Liver (tissue), 9 donors: Measurements from ENCODE around the gene CHRM3. TPM values are rescaled to one million over a fixed set of nuclear protein-coding genes. Genes with fewer than 3 reads are reported as not detected.

ENCODE experiments used
- DNase-seq: peaks from one replicate; pipeline ENCODE4 v3.0.0-alpha.2; 2017; ENCODE audit warnings: low spot score
- H3K27ac ChIP-seq, 2 donors: one replicate each; pipeline ENCODE4 v1.7.0; 2013; ENCODE audit warnings: inconsistent platforms in 2 of 2, low read length in 2 of 2, control low read depth in 1 of 2, low read depth in 1 of 2, mild to moderate bottlenecking in 1 of 2
- H3K27me3 ChIP-seq, 4 donors: one replicate each; pipeline versions ENCODE4 v1.6.1 to v1.7.0; 2013; ENCODE audit warnings: low read length in 3 of 4, inconsistent platforms in 1 of 4, mild to moderate bottlenecking in 1 of 4, moderate library complexity in 1 of 4; ENCODE audit not compliant: control insufficient read depth in 4 of 4, insufficient read depth in 4 of 4
- H3K36me3 ChIP-seq, 4 donors: one replicate each; pipeline versions ENCODE4 v1.6.1 to v1.7.0; 2013; ENCODE audit warnings: low read length in 3 of 4, mild to moderate bottlenecking in 3 of 4, low read depth in 1 of 4, moderate library complexity in 1 of 4; ENCODE audit not compliant: control insufficient read depth in 4 of 4, insufficient read depth in 3 of 4
- H3K4me1 ChIP-seq, 4 donors: one replicate each; pipeline versions ENCODE4 v1.6.1 to v1.7.0; 2013; ENCODE audit warnings: low read length in 3 of 4, mild to moderate bottlenecking in 3 of 4, moderate library complexity in 1 of 4; ENCODE audit not compliant: control insufficient read depth in 4 of 4, insufficient read depth in 4 of 4
- H3K4me3 ChIP-seq, 3 donors: one replicate each; pipeline versions ENCODE4 v1.6.1 to v1.7.0; 2013; ENCODE audit warnings: low read length in 3 of 3, control low read depth in 1 of 3, low read depth in 1 of 3, mild to moderate bottlenecking in 1 of 3
- H3K9ac ChIP-seq, 2 donors: one replicate each; pipeline ENCODE4 v1.7.0; 2013; ENCODE audit warnings: low read length in 2 of 2, mild to moderate bottlenecking in 2 of 2, moderate library complexity in 2 of 2, control low read depth in 1 of 2, low read depth in 1 of 2
- H3K9me3 ChIP-seq, 4 donors: one replicate each; pipeline versions ENCODE4 v1.6.1 to v1.7.0; 2013; ENCODE audit warnings: low read length in 3 of 4; ENCODE audit not compliant: control insufficient read depth in 4 of 4
- ATF3 ChIP-seq: IDR thresholded peaks from 2 replicates; pipeline ENCODE4 v1.6.1; 2016; ENCODE audit warnings: antibody characterized with exemption
- CTCF ChIP-seq: fragments of 150-350 bp; IDR thresholded peaks from 2 replicates; pipeline ENCODE4 v1.5.1; 2017; ENCODE audit warnings: improper control_type of control experiment, low read depth, low read length; ENCODE audit not compliant: missing input control
- EGR1 ChIP-seq, 2 donors: IDR thresholded peaks; 2 replicates each; pipeline ENCODE4 v1.6.1; 2016 to 2018; ENCODE audit warnings: antibody characterized with exemption in 2 of 2, low read depth in 2 of 2
- FOXA2 ChIP-seq: IDR thresholded peaks from 2 replicates; pipeline ENCODE4 v1.6.1; 2016; ENCODE audit warnings: antibody characterized with exemption
- GABPA ChIP-seq, 2 donors: IDR thresholded peaks in 1 of 2; conservative IDR thresholded peaks in 1 of 2; 2 replicates each; pipeline ENCODE4 v1.6.1; 2016; ENCODE audit warnings: antibody characterized with exemption in 2 of 2, mild to moderate bottlenecking in 1 of 2, moderate library complexity in 1 of 2
- HNF4A ChIP-seq, 2 donors: conservative IDR thresholded peaks; 2 replicates each; pipeline ENCODE4 v1.6.1; 2016; ENCODE audit warnings: antibody characterized with exemption in 2 of 2, mild to moderate bottlenecking in 2 of 2
- HNF4G ChIP-seq: IDR thresholded peaks from 2 replicates; pipeline ENCODE4 v1.6.1; 2016; ENCODE audit warnings: antibody characterized with exemption
- JUND ChIP-seq, 2 donors: IDR thresholded peaks; 2 replicates each; pipeline ENCODE4 v1.6.1; 2016; ENCODE audit warnings: antibody characterized with exemption in 2 of 2
- MAX ChIP-seq: IDR thresholded peaks from 2 replicates; pipeline ENCODE4 v1.6.1; 2016; ENCODE audit warnings: antibody characterized with exemption
- NR2F2 ChIP-seq: IDR thresholded peaks from 2 replicates; pipeline ENCODE4 v1.6.1; 2016; ENCODE audit warnings: antibody characterized with exemption
- RAD21 ChIP-seq, 2 donors: IDR thresholded peaks; 2 replicates each; pipeline ENCODE4 v1.6.1; 2016; ENCODE audit warnings: antibody characterized with exemption in 2 of 2, mild to moderate bottlenecking in 2 of 2
- REST ChIP-seq: IDR thresholded peaks from 2 replicates; pipeline ENCODE4 v1.6.1; 2016; ENCODE audit warnings: antibody characterized with exemption, mild to moderate bottlenecking
- RXRA ChIP-seq, 2 donors: IDR thresholded peaks; 2 replicates each; pipeline ENCODE4 v1.6.1; 2017 to 2018; ENCODE audit warnings: antibody characterized with exemption in 2 of 2, mild to moderate bottlenecking in 1 of 2
- SP1 ChIP-seq: IDR thresholded peaks from 2 replicates; pipeline ENCODE4 v1.6.1; 2018; ENCODE audit warnings: antibody characterized with exemption, mild to moderate bottlenecking
- TAF1 ChIP-seq: conservative IDR thresholded peaks from 2 replicates; pipeline ENCODE4 v1.6.1; 2016; ENCODE audit warnings: antibody characterized with exemption, mild to moderate bottlenecking
- YY1 ChIP-seq: IDR thresholded peaks from 2 replicates; pipeline ENCODE4 v1.6.1; 2016; ENCODE audit warnings: antibody characterized with exemption, mild to moderate bottlenecking
- ZBTB33 ChIP-seq: IDR thresholded peaks from 2 replicates; pipeline ENCODE4 v1.6.1; 2016; ENCODE audit warnings: antibody characterized with exemption
- WGBS: extraction: QIAGEN DNeasy Blood & Tissue Kit; methylation state at CpG from one replicate; pipeline ENCODE4 v1.1.7; 2013; 5-methylcytosine and 5-hydroxymethylcytosine counted together
- polyA plus RNA-seq, 2 donors: library from polyadenylated mRNA; stranded (reverse) in 1 of 2; unstranded in 1 of 2; fragments of 200-250 nt in 1 of 2; fragments of >200 nt in 1 of 2; fragmentation: Nextera tagmentation in 1 of 2; extraction: Ambion mirVana in 1 of 2; gene quantifications; one replicate each; pipeline versions ENCODE4 v1.2.1 to v1.2.3, GENCODE V29; 2013 to 2015
- total RNA-seq, 2 donors: library from RNA; depleted of rRNA; stranded (reverse); fragments of >200 nt; gene quantifications; one replicate each; pipeline ENCODE4 v1.2.3, GENCODE V29; 2014
- donor health status: healthy.
- donor health status: healthy.
- donor health status: healthy.
- donor health status: healthy.
- donor health status: healthy.

The CHRM3 gene
- total and polyA plus RNA-seq, 4 donors = 0.09 to 2.3 (median 0.76) TPM

GRCh38 chr1:239426821-239427475 is 40.6 kb downstream of the CHRM3 start:
- Histone ChIP-seq H3K9ac (no peak overlapping the region), H3K4me1 (no peaks in the 10 kb centered on the region), H3K36me3 (no peaks in the 10 kb centered on the region), H3K4me3 (no peak overlapping the region), H3K27ac (no peak overlapping the region), H3K27me3 (peaks cover 0 to 4% (median 0%) of the 10 kb centered on the region in 4 donors), H3K9me3 (no peaks in the 10 kb centered on the region)
- TF ChIP-seq ATF3 (no peak), ZBTB33 (no peak), TAF1 (no peak), SP1 (no peak), GABPA (IDR thresholded peaks at IDR 0.05 in 1 of 2, conservative IDR thresholded peaks at IDR 0.05 in 1 of 2) (no peak), JUND (IDR thresholded peaks at IDR 0.05) (no peak), REST (no peak), FOXA2 (no peak), NR2F2 (no peak), CTCF (no peak), MAX (no peak), HNF4G (no peak), YY1 (no peak), RAD21 (IDR thresholded peaks at IDR 0.05) (no peak), RXRA (IDR thresholded peaks at IDR 0.05) (no peak), HNF4A (conservative IDR thresholded peaks at IDR 0.05) (no peak)
- WGBS = 72% methylated on average over 4 of the region's 4 CpGs
- no peak for DNase-seq

- Histone ChIP-seq H3K27me3 (peaks cover 0 to 4% (median 0%) of the 10 kb centered on the region in 4 donors), H3K4me3 (no peak overlapping the region), H3K9me3 (no peaks in the 10 kb centered on the region), H3K4me1 (no peaks in the 10 kb centered on the region), H3K9ac (no peak overlapping the region), H3K36me3 (no peaks in the 10 kb centered on the region), H3K27ac (no peak overlapping the region)
- TF ChIP-seq GABPA (IDR thresholded peaks at IDR 0.05 in 1 of 2, conservative IDR thresholded peaks at IDR 0.05 in 1 of 2) (no peak), JUND (IDR thresholded peaks at IDR 0.05) (no peak), TAF1 (no peak), NR2F2 (no peak), SP1 (no peak), EGR1 (IDR thresholded peaks at IDR 0.05; ENCODE audit: low read depth in 2 of 2) (no peak), HNF4A (conservative IDR thresholded peaks at IDR 0.05) (no peak), FOXA2 (no peak), RXRA (IDR thresholded peaks at IDR 0.05) (no peak), MAX (no peak), ZBTB33 (no peak), CTCF (no peak), RAD21 (IDR thresholded peaks at IDR 0.05) (no peak), YY1 (no peak), ATF3 (no peak)
- WGBS = 61% methylated on average over 3 of the region's 3 CpGs
- no peak for DNase-seq
Measured at GRCh38 chr1:239427712-239428111, 41.3 kb downstream of the CHRM3 start.
